Measurements from ENCODE around the gene RANBP3L.
"Not testable (repeated sequence)": the region's sequence is repeated elsewhere in the genome, so short reads cannot be mapped to it uniquely, and the experiment has no call there.

The RANBP3L gene

GRCh38 chr5:36285837-36286615 is 15.7 kb downstream of the RANBP3L start:
- DNase-seq, result no peak

- not testable (repeated sequence) for DNase-seq
Measured at GRCh38 chr5:36283775-36284174, 17.9 kb downstream of the RANBP3L start.

- DNase-seq, result no peak
Measured at GRCh38 chr5:36281626-36282025, 20.1 kb downstream of the RANBP3L start.

- DNase-seq, result no peak
Measured at GRCh38 chr5:36279054-36279698, 22.5 kb downstream of the RANBP3L start.

GRCh38 chr5:36277521-36278176 is 24.1 kb downstream of the RANBP3L start:
- DNase-seq, result no peak

- DNase-seq, result no peak
Measured at GRCh38 chr5:36276864-36277263, 24.8 kb downstream of the RANBP3L start.

- no peak for DNase-seq
Measured at GRCh38 chr5:36273809-36274526, 27.7 kb downstream of the RANBP3L start.

GRCh38 chr5:36272136-36272690 is 29.5 kb downstream of the RANBP3L start:
- no peak for DNase-seq

GRCh38 chr5:36270876-36271575 is 30.7 kb downstream of the RANBP3L start:
- no peak for DNase-seq

- no peak for DNase-seq
Measured at GRCh38 chr5:36270175-36270574, 31.5 kb downstream of the RANBP3L start.

- DNase-seq, result no peak
Measured at GRCh38 chr5:36269478-36269877, 32.2 kb downstream of the RANBP3L start.

GRCh38 chr5:36267905-36268304 is 33.8 kb downstream of the RANBP3L start:
- no peak for DNase-seq

GRCh38 chr5:36264202-36264760 is 37.4 kb downstream of the RANBP3L start:
- DNase-seq, result no peak

- no peak for DNase-seq
Measured at GRCh38 chr5:36261186-36261585, 40.5 kb downstream of the RANBP3L start.

GRCh38 chr5:36253575-36253974 is 48.1 kb downstream of the RANBP3L start:
- DNase-seq, result no peak

- DNase-seq, result no peak
Measured at GRCh38 chr5:36252722-36253365, 48.9 kb downstream of the RANBP3L start.

GRCh38 chr5:36251218-36251617 is 50.5 kb downstream of the RANBP3L start:
- DNase-seq, result no peak

- DNase-seq, result no peak
Measured at GRCh38 chr5:36250427-36250826, 51.3 kb downstream of the RANBP3L start.

GRCh38 chr5:36246036-36246800 is 55.5 kb downstream of the RANBP3L start:
- no peak for DNase-seq

- DNase-seq, result no peak
Measured at GRCh38 chr5:36244076-36244475, 57.6 kb downstream of the RANBP3L start.

- DNase-seq, result no peak
Measured at GRCh38 chr5:36243653-36244052, 58.0 kb downstream of the RANBP3L start.
